AG09319 (cell line): Measurements from ENCODE around the gene SERGEF.

Source experiments
- DNase-seq: peaks from one replicate; pipeline ENCODE4 v3.0.0-alpha.2; 2010; ENCODE audit warnings: low read depth; ENCODE audit errors: extremely low read depth
- CTCF ChIP-seq: IDR thresholded peaks from 2 replicates; pipeline ENCODE4 v1.5.1; 2011; ENCODE audit warnings: low read depth, mild to moderate bottlenecking, inconsistent platforms, low read length, moderate library complexity

The SERGEF gene

GRCh38 chr11:17923217-17923616, 89.6 kb downstream of the SERGEF start:
- TF ChIP-seq CTCF: no peak
- DNase-seq: no peak

- DNase-seq: no peak
- TF ChIP-seq CTCF: no peak
Observed at GRCh38 chr11:17922416-17922788, 90.4 kb downstream of the SERGEF start.

- no peak for TF ChIP-seq CTCF
- peak; percentile 43 for DNase-seq
Observed at GRCh38 chr11:17921659-17922415, 91.0 kb downstream of the SERGEF start.

- DNase-seq: no peak
- TF ChIP-seq CTCF: no peak
Observed at GRCh38 chr11:17918049-17918605, 94.7 kb downstream of the SERGEF start.

- DNase-seq: no peak
- no peak for TF ChIP-seq CTCF
Observed at GRCh38 chr11:17917556-17917955, 95.3 kb downstream of the SERGEF start.

- TF ChIP-seq CTCF: no peak
- no peak for DNase-seq
Observed at GRCh38 chr11:17915500-17916143, 97.2 kb downstream of the SERGEF start.

DNA sequence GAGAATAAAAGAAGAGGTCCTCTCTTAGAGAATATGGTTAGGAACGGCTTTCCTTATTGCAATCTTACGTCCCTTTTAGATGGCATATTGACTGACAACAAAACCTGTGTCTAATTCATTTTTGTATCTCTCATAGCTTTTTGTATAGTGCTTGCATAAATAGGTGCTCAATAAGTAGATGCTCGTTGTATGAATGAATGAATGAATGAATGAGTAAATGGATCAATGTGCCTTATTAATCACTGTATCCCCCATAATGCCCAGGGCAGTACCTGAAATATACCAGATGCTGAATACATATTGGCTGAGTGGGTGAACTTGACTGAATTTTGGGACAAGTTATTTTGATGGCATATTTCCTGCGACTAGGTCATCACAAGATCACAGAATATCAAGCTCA, 97.9 kb downstream of the SERGEF start:
- TF ChIP-seq CTCF: no peak
- no peak for DNase-seq
